Astrocyte (in vitro differentiated cells and primary cell): ENCODE results near the gene CLSTN3. TPM values are rescaled to one million over a fixed set of nuclear protein-coding genes. Genes with fewer than 3 reads are reported as not detected.

Experiments used
- DNase-seq: peaks from one replicate; pipeline ENCODE4 v3.0.0-alpha.2; 2010; ENCODE audit warnings: low read depth
- FAIRE-seq: peaks from 2 replicates; lab custom pipeline; 2011; peaks lifted over from hg19 to GRCh38; lab: Jason Lieb, UNC
- H2AFZ ChIP-seq: 2 replicates; pipeline ENCODE4 v1.6.0; 2012; ENCODE audit warnings: low read depth, low read length, inconsistent platforms
- H3K27ac ChIP-seq: 2 replicates; pipeline ENCODE4 v1.5.1; 2011; ENCODE audit warnings: low read depth, low read length, inconsistent platforms
- H3K27me3 ChIP-seq: 2 replicates; pipeline ENCODE4 v1.6.0; 2011; ENCODE audit warnings: low read length, inconsistent platforms; ENCODE audit not compliant: insufficient read depth
- H3K36me3 ChIP-seq: 2 replicates; pipeline ENCODE4 v1.5.1; 2011; ENCODE audit warnings: low read length, inconsistent platforms; ENCODE audit not compliant: insufficient read depth
- H3K4me1 ChIP-seq: 2 replicates; pipeline ENCODE4 v1.5.1; 2011; ENCODE audit warnings: low read length, inconsistent platforms; ENCODE audit not compliant: insufficient read depth
- H3K4me2 ChIP-seq: 2 replicates; pipeline ENCODE4 v1.6.0; 2012; ENCODE audit warnings: low read length, inconsistent platforms
- H3K4me3 ChIP-seq: 2 replicates; pipeline ENCODE4 v1.5.1; 2011; ENCODE audit warnings: low read depth, mild to moderate bottlenecking, low read length, inconsistent platforms; ENCODE audit not compliant: insufficient read depth
- H3K79me2 ChIP-seq: 2 replicates; pipeline ENCODE4 v1.6.0; 2012; ENCODE audit warnings: mild to moderate bottlenecking, low read length, inconsistent platforms; ENCODE audit not compliant: insufficient read depth
- H3K9ac ChIP-seq: 2 replicates; pipeline ENCODE4 v1.6.0; 2012; ENCODE audit warnings: mild to moderate bottlenecking, low read length, inconsistent platforms
- H3K9me3 ChIP-seq: 2 replicates; pipeline ENCODE4 v1.5.1; 2012; ENCODE audit warnings: low read depth, mild to moderate bottlenecking, low read length, inconsistent platforms; ENCODE audit not compliant: insufficient read depth
- H4K20me1 ChIP-seq: 2 replicates; pipeline ENCODE4 v1.6.0; 2012; ENCODE audit warnings: low read length, inconsistent platforms; ENCODE audit not compliant: insufficient read depth
- H3K27ac Mint-ChIP-seq: one replicate; pipeline ENCODE4 v1.8.0; 2021; ENCODE audit warnings: mild to moderate bottlenecking, mixed read lengths; ENCODE audit not compliant: unreplicated experiment
- H3K27me3 Mint-ChIP-seq: one replicate; pipeline ENCODE4 v1.8.0; 2021; ENCODE audit warnings: low read depth, mixed read lengths; ENCODE audit not compliant: unreplicated experiment
- H3K36me3 Mint-ChIP-seq: one replicate; pipeline ENCODE4 v1.8.0; 2021; ENCODE audit warnings: low read depth, mixed read lengths; ENCODE audit not compliant: unreplicated experiment
- H3K4me1 Mint-ChIP-seq: one replicate; pipeline ENCODE4 v1.8.0; 2021; ENCODE audit warnings: low read depth, mixed read lengths; ENCODE audit not compliant: unreplicated experiment
- H3K4me3 Mint-ChIP-seq: one replicate; pipeline ENCODE4 v1.8.0; 2021; ENCODE audit warnings: mild to moderate bottlenecking, moderate library complexity, mixed read lengths; ENCODE audit not compliant: unreplicated experiment
- H3K9me3 Mint-ChIP-seq: one replicate; pipeline ENCODE4 v1.8.0; 2021; ENCODE audit warnings: mild to moderate bottlenecking, mixed read lengths; ENCODE audit not compliant: unreplicated experiment
- EZH2 ChIP-seq: IDR thresholded peaks from 2 replicates; pipeline ENCODE4 v1.6.1; 2012; ENCODE audit warnings: mild to moderate bottlenecking, low read length, inconsistent platforms; ENCODE audit not compliant: insufficient read depth
- total RNA-seq: library from RNA; stranded (reverse); gene quantifications from 2 replicates; pipeline ENCODE4 v1.2.1, GENCODE V29; 2021
- TF ChIP-seq, protein P1 (sequence below): IDR thresholded peaks from 2 replicates; pipeline ENCODE4 v1.5.1; 2011; ENCODE audit warnings: low read depth, mild to moderate bottlenecking, inconsistent platforms, low read length, moderate library complexity; ENCODE audit not compliant: insufficient read depth

CLSTN3 gene
- total RNA-seq, 1 donor from 2014 or later: 29.6 TPM

GRCh38 chr12:7203109-7203508 lies 72.9 kb downstream of the CLSTN3 start:
- TF ChIP-seq, protein P1, sequence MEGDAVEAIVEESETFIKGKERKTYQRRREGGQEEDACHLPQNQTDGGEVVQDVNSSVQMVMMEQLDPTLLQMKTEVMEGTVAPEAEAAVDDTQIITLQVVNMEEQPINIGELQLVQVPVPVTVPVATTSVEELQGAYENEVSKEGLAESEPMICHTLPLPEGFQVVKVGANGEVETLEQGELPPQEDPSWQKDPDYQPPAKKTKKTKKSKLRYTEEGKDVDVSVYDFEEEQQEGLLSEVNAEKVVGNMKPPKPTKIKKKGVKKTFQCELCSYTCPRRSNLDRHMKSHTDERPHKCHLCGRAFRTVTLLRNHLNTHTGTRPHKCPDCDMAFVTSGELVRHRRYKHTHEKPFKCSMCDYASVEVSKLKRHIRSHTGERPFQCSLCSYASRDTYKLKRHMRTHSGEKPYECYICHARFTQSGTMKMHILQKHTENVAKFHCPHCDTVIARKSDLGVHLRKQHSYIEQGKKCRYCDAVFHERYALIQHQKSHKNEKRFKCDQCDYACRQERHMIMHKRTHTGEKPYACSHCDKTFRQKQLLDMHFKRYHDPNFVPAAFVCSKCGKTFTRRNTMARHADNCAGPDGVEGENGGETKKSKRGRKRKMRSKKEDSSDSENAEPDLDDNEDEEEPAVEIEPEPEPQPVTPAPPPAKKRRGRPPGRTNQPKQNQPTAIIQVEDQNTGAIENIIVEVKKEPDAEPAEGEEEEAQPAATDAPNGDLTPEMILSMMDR: no peak
- no peak for TF ChIP-seq EZH2
- H3K36me3 ChIP-seq: peaks cover 28% of the 10 kb centered on the region
- H3K9ac ChIP-seq: no peak overlapping the region
- no peaks in the 10 kb centered on the region for H4K20me1 ChIP-seq
- Mint-ChIP-seq H3K4me1 (no peaks in the 10 kb centered on the region), H3K27ac (no peak overlapping the region), H3K36me3 (peaks cover 49% of the 10 kb centered on the region), H3K4me3 (no peak overlapping the region), H3K9me3 (peaks cover 8% of the 10 kb centered on the region), H3K27me3 (no peaks in the 10 kb centered on the region)
- H3K9me3 ChIP-seq: no peaks in the 10 kb centered on the region
- no peak overlapping the region for H3K4me3 ChIP-seq
- H3K79me2 ChIP-seq: no peaks in the 10 kb centered on the region
- H3K27me3 ChIP-seq: no peaks in the 10 kb centered on the region
- H3K27ac ChIP-seq: no peak overlapping the region
- no peak for FAIRE-seq
- no peaks in the 10 kb centered on the region for H3K4me1 ChIP-seq
- H3K4me2 ChIP-seq: no peak overlapping the region
- DNase-seq: no peak
- no peak overlapping the region for H2AFZ ChIP-seq

GRCh38 chr12:7205091-7205490 lies 74.9 kb downstream of the CLSTN3 start:
- no peak for TF ChIP-seq EZH2
- TF ChIP-seq, protein P1: no peak
- H3K4me1 ChIP-seq: no peaks in the 10 kb centered on the region
- H3K27me3 ChIP-seq: no peaks in the 10 kb centered on the region
- Mint-ChIP-seq H3K36me3 (peaks cover 59% of the 10 kb centered on the region), H3K4me3 (no peak overlapping the region), H3K4me1 (no peaks in the 10 kb centered on the region), H3K27me3 (no peaks in the 10 kb centered on the region), H3K9me3 (peaks cover 14% of the 10 kb centered on the region), H3K27ac (no peak overlapping the region)
- no peaks in the 10 kb centered on the region for H3K9me3 ChIP-seq
- no peaks in the 10 kb centered on the region for H3K79me2 ChIP-seq
- H3K36me3 ChIP-seq: peaks cover 36% of the 10 kb centered on the region
- no peaks in the 10 kb centered on the region for H4K20me1 ChIP-seq
- no peak overlapping the region for H3K4me3 ChIP-seq
- no peak overlapping the region for H3K27ac ChIP-seq
- H2AFZ ChIP-seq: no peak overlapping the region
- no peak overlapping the region for H3K4me2 ChIP-seq
- DNase-seq (no peak), FAIRE-seq (no peak)
- no peak overlapping the region for H3K9ac ChIP-seq

DNA sequence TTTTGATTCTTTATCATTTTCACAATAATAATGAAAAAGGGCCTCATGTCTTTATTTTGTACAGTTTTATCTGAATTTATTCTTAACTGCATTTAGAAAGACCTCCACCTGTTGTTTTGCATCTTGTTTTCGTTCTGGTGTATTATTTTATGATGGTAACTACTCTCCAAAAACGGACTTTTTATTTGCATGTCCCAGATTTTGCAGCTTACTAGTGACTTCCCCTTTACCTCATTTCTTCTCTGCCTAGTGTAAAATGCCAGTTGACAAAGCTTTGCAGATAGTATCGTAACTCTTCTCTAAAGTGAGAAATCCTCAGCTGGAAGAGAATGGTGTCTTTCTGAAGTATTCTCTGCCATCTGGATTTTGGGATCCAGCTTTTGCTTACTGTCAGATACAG lies 76.5 kb downstream of the CLSTN3 start:
- H3K27me3 Mint-ChIP-seq: no peaks in the 10 kb centered on the region
- Histone ChIP-seq H3K79me2 (no peaks in the 10 kb centered on the region), H3K9ac (no peak overlapping the region), H3K27ac (no peak overlapping the region), H4K20me1 (no peaks in the 10 kb centered on the region), H3K4me1 (no peaks in the 10 kb centered on the region), H3K36me3 (peaks cover 45% of the 10 kb centered on the region), H3K27me3 (no peaks in the 10 kb centered on the region), H2AFZ (no peak overlapping the region), H3K9me3 (no peaks in the 10 kb centered on the region), H3K4me2 (no peak overlapping the region), H3K4me3 (no peak overlapping the region)
- H3K9me3 Mint-ChIP-seq: peaks cover 15% of the 10 kb centered on the region
- H3K27ac Mint-ChIP-seq: no peak overlapping the region
- peaks cover 62% of the 10 kb centered on the region for H3K36me3 Mint-ChIP-seq
- DNase-seq (no peak), FAIRE-seq (no peak)
- no peak overlapping the region for H3K4me3 Mint-ChIP-seq
- no peaks in the 10 kb centered on the region for H3K4me1 Mint-ChIP-seq
- no peak for TF ChIP-seq EZH2
- TF ChIP-seq, protein P1: no peak
